ENCODE measurements around the gene BATF3.

BATF3 gene

GRCh38 chr1:212684521-212685090 lies 15.0 kb downstream of the BATF3 start:
- DNase-seq (ENCODE audit: low spot score): no peak

GRCh38 chr1:212684076-212684475 lies 15.6 kb downstream of the BATF3 start:
- DNase-seq (ENCODE audit: low spot score): no peak

GRCh38 chr1:212683357-212683722 lies 16.3 kb downstream of the BATF3 start:
- peak; percentile 62 for DNase-seq (ENCODE audit: low spot score)

GRCh38 chr1:212680680-212681389 lies 18.8 kb downstream of the BATF3 start:
- no peak for DNase-seq (ENCODE audit: low spot score)

- DNase-seq (ENCODE audit: low spot score): peak; percentile 43
Measured at GRCh38 chr1:212678456-212679410, 20.9 kb downstream of the BATF3 start.

GRCh38 chr1:212677573-212677972 lies 22.1 kb downstream of the BATF3 start:
- DNase-seq (ENCODE audit: low spot score): no peak

- DNase-seq (ENCODE audit: low spot score): no peak
Measured at GRCh38 chr1:212677136-212677535, 22.5 kb downstream of the BATF3 start.

- DNase-seq (ENCODE audit: low spot score): no peak
Measured at GRCh38 chr1:212675675-212676074, 24.0 kb downstream of the BATF3 start.

- no peak for DNase-seq (ENCODE audit: low spot score)
Measured at GRCh38 chr1:212674872-212675271, 24.8 kb downstream of the BATF3 start.

- DNase-seq (ENCODE audit: low spot score): peak; percentile 80
Measured at GRCh38 chr1:212671342-212672031, 28.2 kb downstream of the BATF3 start.

- no peak for DNase-seq (ENCODE audit: low spot score)
Measured at GRCh38 chr1:212670882-212671281, 28.8 kb downstream of the BATF3 start.

- no peak for DNase-seq (ENCODE audit: low spot score)
Measured at GRCh38 chr1:212670301-212670700, 29.3 kb downstream of the BATF3 start.

GRCh38 chr1:212669600-212669999 lies 30.0 kb downstream of the BATF3 start:
- no peak for DNase-seq (ENCODE audit: low spot score)

GRCh38 chr1:212669102-212669501 lies 30.5 kb downstream of the BATF3 start:
- DNase-seq (ENCODE audit: low spot score): no peak

GRCh38 chr1:212668477-212668876 lies 31.2 kb downstream of the BATF3 start:
- DNase-seq (ENCODE audit: low spot score): no peak

GRCh38 chr1:212667223-212668139 lies 32.2 kb downstream of the BATF3 start:
- DNase-seq (ENCODE audit: low spot score): peak; percentile 36

GRCh38 chr1:212666116-212666775 lies 33.4 kb downstream of the BATF3 start:
- no peak for DNase-seq (ENCODE audit: low spot score)

- peak; percentile 87 for DNase-seq (ENCODE audit: low spot score)
Measured at GRCh38 chr1:212665241-212666115, 34.2 kb downstream of the BATF3 start.

GRCh38 chr1:212664409-212665199 lies 35.0 kb downstream of the BATF3 start:
- DNase-seq (ENCODE audit: low spot score): no peak
